SW480 (cell line): Measurements from ENCODE around the gene CARD9.

ENCODE experiments used
- DNase-seq: peaks from one replicate; pipeline ENCODE4 v3.0.0-alpha.2; 2016; ENCODE audit warnings: low spot score

The CARD9 gene

GRCh38 chr9:136380381-136380780 lies 6.9 kb upstream of the CARD9 start:
- no peak for DNase-seq

DNA sequence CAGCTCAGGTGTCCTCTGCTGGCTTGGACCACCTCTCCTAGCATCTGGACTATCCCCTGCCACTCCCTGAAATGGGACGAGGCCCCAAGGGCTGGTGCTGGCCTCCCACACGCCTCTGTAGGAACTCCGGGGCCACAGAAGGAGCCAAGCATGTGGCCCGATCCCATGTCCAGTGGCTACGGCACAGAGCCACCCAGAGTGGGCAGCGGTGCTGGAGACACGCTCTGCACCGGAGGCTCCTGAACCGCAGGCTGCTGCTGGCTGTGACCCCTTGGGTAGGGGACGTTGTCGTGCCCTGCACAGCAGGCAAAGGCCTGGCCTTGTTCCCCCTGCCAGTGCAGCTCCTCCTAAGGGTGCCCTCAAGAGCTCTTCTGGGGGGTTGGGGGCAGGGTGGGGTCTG lies 6.4 kb upstream of the CARD9 start:
- no peak for DNase-seq

GRCh38 chr9:136379401-136379800 lies 5.9 kb upstream of the CARD9 start:
- no peak for DNase-seq

DNA sequence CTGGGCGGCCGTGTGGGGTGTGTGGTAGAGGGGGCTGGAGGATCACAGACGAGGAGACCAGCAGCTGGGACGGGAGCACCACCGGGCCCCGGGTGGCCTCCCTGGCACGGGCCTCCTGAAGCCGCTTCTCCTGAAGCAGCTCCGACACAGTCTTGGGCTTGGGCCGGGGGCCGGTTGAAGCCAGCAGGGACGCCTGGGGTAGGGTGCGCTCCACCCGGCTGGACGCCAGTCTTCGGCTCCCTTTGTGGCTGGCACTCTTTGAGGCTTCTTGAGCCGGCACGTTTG lies 5.5 kb upstream of the CARD9 start:
- DNase-seq, result no peak

GRCh38 chr9:136378170-136379002 lies 4.9 kb upstream of the CARD9 start:
- DNase-seq, result no peak

DNA sequence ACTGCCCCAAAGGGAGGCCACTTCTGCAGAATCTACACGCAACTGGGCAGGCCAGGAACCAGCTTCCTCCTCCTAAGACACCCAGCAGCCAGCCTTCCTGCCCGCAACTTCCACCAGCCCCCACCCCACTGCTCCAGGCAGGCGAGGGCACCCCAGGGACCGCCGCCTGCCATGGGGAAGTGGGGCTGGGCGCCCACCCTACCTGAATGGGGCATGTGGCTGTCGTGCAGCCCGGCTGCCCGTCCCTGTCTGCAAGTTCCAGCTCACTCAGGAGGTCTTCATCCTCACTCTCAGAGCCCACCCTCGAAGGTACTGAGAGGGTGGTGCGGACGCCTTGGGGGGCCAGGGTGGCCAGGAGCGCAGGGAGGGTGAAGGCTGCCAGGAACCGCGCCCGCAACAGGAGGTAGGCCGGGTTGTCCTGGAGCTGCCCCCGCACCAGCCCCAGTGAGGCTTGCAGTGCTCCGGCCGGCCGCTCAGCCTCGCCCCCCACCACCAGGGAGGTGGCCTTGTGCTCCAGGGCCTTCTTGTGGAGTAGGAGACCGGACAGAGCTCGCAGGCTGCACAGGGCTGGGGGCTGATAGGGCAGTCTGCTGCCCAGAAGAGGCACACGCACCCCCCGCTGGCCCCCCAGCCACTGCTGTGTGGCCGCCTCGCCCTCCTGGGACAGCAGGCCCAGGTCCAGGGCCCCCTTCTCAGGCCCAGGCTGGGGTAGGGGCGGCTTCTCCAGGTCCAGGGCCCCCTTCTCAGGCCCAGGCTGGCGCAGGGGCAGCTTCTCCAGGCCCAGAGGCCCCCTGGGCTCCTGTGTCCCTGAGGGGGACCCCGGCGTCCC lies 4.1 kb upstream of the CARD9 start:
- DNase-seq, result no peak

DNA sequence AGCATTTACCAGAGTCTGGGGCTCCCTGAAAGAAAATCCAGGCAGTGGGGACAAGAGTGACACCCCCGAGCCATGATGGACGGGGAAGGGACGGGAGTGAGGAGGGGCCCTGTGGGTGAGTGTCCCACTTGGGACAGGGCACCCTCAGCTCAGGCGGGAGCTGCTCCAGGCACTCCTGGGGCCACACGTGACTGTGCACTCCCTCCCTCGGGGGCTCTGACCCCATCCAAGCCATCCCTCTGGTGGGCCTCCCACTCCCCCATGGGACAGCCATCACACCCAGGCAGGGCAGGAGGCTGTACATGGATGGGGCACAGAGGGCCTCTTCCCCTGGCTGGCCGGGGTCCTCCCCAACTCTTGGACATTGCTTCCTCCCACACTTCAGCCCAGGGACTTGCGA lies 3.0 kb upstream of the CARD9 start:
- DNase-seq, result no peak

GRCh38 chr9:136375096-136375495 lies 1.6 kb upstream of the CARD9 start:
- no peak for DNase-seq

DNA sequence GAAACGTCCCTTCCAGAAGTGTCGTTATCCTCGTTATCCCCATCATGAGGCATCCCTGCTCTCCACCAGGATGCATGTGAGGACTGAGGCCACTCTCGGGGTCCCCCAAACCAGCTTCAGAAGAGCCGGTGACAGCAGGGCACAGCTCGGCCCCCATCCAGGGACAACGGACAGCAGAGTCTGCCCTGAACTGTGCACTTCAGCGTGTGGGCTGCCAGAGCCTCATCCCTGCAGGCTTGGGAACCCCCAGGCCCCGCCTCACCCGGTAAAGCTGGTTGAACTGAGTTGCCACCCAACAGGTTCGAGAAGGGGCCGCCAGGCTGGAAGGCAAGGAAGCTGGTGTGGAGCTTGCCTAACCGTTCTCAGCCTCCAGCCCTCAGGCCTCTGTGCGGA lies 710 bp upstream of the CARD9 start:
- DNase-seq, result no peak

DNA sequence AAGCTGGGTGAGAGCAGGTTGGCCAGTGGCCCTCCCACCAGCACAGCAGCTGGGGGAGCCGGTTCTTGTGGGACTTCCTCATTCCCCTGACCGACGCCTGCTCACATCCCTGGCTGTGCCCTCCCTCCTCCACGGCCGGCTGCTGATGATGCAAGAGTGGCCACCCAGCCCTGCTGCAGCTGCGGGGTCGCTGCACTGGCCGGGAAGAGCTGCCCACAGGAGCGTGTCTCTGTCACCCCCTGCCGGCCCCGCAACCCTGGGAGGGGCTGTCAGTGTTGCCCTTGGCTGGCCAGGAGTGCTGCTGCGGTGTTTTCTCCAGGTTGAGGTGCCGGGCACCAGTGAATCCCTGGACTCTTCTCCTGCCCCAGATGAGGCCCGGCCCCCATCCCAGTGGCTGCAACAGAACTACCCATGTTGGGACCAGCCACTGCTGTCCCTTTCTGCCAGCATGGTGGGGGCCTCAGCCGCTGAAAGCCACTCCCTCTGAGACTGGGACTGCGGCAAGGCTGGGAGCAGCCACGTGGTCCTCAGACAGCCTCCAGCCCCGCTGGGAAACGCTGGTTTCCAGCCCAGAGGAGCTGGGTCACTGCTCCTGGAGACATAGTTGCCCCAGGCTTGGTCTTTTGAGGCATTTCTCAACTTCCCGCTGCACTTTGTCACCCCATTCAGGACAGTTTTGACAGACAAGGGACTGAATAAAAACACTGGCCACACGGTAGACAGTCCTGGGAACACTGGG lies 739 bp downstream of the CARD9 start:
- DNase-seq, result peak; percentile 66

GRCh38 chr9:136372006-136372405 lies 1.5 kb downstream of the CARD9 start:
- DNase-seq, result no peak

DNA sequence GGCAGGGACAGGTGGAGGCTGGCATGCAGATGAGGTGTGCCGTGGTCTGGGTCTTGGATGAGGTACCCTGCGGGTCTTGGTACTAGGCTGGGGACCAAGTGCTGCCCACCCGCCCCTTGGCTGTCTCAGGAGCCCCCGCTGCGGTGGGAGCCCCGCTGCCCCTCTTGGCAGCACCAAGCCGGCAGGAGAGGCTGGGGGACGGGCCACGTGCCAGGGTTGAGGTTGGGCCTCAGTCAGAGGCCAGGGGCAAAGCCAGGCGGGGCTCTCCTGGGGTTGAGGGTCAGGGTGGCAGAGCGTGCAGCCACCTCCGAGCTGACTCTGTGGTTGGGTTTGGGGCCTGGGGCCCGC lies 2.0 kb downstream of the CARD9 start:
- DNase-seq, result no peak

DNA sequence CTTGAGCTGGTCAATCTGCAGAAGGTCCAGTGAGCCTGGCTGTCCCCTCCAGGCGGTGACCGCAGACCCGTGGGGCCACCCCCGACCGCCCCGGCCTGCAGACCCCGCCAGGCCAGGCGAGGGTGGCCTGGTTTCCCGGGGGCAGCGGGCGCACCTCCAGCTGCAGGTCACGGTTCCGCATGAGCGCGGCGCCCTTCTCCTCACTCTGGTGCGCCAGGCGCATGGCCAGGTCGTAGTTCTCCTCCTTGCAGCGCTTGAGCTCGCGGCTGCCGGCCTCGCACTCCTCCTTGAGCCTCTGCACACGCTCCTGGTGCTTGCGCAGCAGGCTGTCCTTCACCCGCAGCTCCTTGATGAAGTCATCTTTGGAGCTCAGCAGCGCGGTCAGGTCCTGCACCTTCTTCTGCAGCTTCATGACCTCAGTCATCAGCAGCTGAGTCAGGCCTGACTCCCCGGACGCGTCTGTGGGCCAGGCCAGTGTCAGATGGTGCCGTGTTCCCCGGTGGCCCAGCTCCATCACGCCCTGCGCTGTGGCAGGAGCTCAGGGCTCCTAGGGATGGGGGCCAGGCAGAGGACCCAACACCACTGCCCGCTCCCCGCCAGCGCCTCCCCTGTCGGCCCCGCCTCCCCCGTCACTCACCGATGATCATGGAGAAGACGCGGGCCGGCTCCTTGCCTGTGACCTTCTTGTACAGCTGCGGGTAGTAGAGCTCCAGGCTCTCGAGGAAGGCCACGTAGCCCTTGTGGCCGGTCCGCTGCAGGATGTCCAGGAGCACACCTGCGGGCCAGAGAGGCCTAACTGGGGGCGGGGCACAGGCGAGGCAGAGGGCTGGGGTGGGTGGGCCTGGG lies 2.6 kb downstream of the CARD9 start:
- DNase-seq, result no peak

GRCh38 chr9:136370037-136370436 lies 3.4 kb downstream of the CARD9 start:
- DNase-seq, result no peak

DNA sequence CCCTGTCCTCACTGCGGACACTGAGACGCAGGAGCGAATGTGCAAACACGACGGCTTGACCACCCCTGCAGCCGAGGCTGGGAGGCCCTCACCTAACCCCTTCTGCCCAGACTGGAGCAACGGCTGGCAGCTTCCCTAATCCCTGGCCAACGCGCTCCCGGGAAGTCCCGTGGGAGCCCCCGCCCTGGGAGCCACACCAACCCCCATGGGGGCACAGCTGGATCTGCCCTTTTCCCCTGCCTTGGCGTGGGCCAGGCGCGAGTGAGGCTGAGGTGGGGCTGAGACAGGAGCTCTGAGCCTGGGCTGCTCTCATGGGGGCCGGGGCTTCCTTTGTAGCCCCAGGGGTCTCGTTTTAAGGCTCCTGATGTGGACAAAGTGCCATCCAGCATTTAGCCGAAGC lies 5.3 kb downstream of the CARD9 start:
- DNase-seq, result no peak

DNA sequence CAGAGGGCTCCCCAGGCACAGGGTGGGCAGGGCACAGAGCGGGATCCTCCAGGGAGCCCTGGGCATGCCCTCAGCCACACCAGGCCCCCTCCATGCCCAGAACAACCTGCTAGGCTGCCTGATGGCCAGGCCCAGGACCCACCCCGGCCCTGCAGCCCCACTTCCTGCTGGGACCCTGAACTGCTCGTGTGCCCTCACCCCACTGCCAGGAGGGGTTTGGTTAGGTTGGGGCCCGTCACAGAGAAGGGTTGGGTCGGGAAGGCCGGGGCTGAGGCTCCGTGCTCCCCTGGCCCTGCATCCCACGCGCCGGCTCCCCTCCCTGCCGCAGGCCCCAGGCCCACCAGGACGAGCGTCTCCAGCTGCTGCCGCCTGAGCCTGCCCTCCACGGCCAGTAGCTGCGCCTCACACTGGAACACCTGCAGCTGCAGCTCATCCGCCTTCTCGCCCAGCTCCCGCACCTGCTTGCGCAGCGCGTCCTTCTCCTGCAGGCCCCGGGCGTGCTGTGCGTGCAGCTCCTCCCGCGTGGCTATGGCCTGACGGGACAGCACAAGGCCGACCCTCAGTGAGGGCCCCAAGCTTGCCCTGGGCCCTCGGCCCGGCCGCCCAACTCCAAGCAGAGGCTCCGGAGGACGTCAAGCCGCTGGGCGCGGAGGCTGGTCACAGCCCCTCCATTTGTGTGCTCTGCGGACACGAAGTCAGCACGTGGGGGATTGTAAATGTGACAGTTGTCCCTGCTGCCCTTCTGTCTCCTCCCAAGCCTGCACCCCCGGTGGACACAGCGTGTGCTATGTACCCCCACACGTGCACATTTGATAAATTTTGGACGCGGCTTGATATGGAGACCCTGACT lies 5.9 kb downstream of the CARD9 start:
- no peak for DNase-seq

GRCh38 chr9:136366826-136367225 lies 6.6 kb downstream of the CARD9 start:
- DNase-seq, result no peak

DNA sequence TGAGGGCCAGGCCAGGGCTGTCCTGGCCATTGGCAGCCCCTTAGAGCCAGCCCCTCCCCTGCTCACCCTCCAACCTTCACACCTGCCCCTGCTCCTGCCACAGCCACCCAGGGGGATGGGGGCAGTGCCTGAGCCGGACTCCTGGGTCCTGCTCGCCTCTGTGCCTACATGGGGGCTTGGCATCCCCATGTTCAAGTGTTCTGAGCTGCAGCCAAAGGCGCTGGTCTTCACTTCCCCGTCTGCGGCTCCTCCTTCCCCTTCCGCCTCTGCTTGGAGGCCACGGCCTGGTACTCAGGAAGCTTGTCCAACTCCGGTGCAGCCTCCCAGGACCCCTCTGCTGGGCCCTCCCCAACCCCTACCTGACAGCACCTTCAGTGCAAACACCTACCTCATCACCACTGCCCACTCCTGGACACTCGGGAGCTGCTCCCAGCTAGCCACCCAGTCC lies 7.7 kb downstream of the CARD9 start:
- no peak for DNase-seq

DNA sequence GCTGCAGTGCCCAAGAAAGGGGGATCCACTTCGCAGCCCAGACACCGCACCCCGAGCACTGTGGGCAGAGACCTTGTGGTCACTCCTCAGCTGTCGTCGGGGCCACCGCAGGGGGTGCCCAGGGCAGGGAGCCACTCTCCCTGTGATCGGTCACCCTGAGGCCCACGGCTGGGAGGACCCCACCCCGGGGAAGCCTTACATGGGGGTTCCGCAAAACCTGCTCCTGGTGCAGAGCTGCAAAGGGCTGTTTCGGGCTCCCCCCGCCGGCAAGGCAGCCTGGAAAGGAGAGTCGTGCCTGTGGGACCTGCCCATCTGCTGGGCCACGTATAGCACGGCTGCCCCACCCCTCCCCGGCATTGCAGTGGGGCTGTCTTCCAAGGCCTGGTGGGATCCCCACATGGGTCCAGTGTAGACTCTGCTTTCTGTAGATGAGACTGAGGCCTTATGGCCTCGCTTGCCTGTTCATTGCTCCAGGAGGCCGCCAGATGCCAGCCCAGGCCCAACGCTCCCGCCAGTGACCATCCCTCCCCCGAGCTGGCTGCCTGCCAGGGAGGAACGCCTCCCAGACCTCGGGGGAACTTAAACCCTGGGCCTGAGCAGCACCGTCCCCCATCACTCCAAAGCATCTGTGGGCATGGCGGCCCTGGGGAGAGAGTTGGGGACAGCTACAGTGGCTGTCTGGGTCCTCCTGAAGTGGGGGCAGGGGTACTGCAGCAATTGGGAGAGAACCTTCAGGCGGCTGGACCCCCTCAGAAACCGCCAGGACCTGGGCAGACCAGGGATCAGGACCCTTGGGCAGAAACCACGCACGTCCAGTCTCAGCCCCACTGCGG lies 8.3 kb downstream of the CARD9 start:
- no peak for DNase-seq
